Osteoblast (primary cell): Measurements from ENCODE around the gene RAI1. TPM values are rescaled to one million over a fixed set of nuclear protein-coding genes. Genes with fewer than 3 reads are reported as not detected.
A peak's percentile ranks its signal among the peaks of the same experiment; 100 is the strongest.

ENCODE experiments used
- DNase-seq: peaks from one replicate; pipeline ENCODE4 v3.0.0; 2011; ENCODE audit warnings: low spot score, mixed read lengths; ENCODE audit not compliant: insufficient read length; ENCODE audit errors: missing footprints
- H2AFZ ChIP-seq: 2 replicates; pipeline ENCODE4 v1.6.0; 2011; ENCODE audit warnings: mild to moderate bottlenecking, low read length
- H3K27ac ChIP-seq: 2 replicates; pipeline ENCODE4 v1.5.1; 2011; ENCODE audit warnings: mild to moderate bottlenecking, low read depth, low read length, moderate library complexity
- H3K27me3 ChIP-seq: 2 replicates; pipeline ENCODE4 v1.6.0; 2012; ENCODE audit warnings: mild to moderate bottlenecking, control low read depth, inconsistent platforms, low read length, moderate library complexity; ENCODE audit not compliant: insufficient read depth
- H3K36me3 ChIP-seq: 2 replicates; pipeline ENCODE4 v1.5.1; 2011; ENCODE audit warnings: mild to moderate bottlenecking, low read length, control low read depth, moderate library complexity; ENCODE audit not compliant: insufficient read depth
- H3K4me1 ChIP-seq: 2 replicates; pipeline ENCODE4 v1.5.1; 2011; ENCODE audit warnings: mild to moderate bottlenecking, low read length, control low read depth, moderate library complexity; ENCODE audit not compliant: insufficient read depth
- H3K4me2 ChIP-seq: 2 replicates; pipeline ENCODE4 v1.6.0; 2011; ENCODE audit warnings: mild to moderate bottlenecking, low read length; ENCODE audit not compliant: insufficient read depth
- H3K4me3 ChIP-seq: fragments of 200-600 bp; sonication (generic); 3 replicates; pipeline ENCODE4 v1.5.1; 2012; ENCODE audit warnings: mild to moderate bottlenecking, low read length, inconsistent platforms; ENCODE audit not compliant: insufficient read depth
- H3K79me2 ChIP-seq: 2 replicates; pipeline ENCODE4 v1.6.0; 2012; ENCODE audit warnings: mild to moderate bottlenecking, low read length, control low read depth, inconsistent platforms; ENCODE audit not compliant: insufficient read depth
- H3K9me3 ChIP-seq: 2 replicates; pipeline ENCODE4 v1.5.1; 2011; ENCODE audit warnings: low read depth, low read length, control low read depth
- H4K20me1 ChIP-seq: 2 replicates; pipeline ENCODE4 v1.6.0; 2012; ENCODE audit warnings: mild to moderate bottlenecking, low read length, control low read depth; ENCODE audit not compliant: insufficient read depth
- total RNA-seq: library from RNA; depleted of rRNA; stranded (reverse); fragments of >200 nt; gene quantifications from 2 replicates; pipeline ENCODE4 v1.2.3, GENCODE V29; 2012
- TF ChIP-seq, protein P1 (sequence below): IDR thresholded peaks from 2 replicates; pipeline ENCODE4 v1.5.1; 2011; ENCODE audit warnings: mild to moderate bottlenecking, low read depth, low read length, moderate library complexity; ENCODE audit errors: extremely low read depth

Gene RAI1
- total RNA-seq, 1 donor, result 15.6 TPM

DNA sequence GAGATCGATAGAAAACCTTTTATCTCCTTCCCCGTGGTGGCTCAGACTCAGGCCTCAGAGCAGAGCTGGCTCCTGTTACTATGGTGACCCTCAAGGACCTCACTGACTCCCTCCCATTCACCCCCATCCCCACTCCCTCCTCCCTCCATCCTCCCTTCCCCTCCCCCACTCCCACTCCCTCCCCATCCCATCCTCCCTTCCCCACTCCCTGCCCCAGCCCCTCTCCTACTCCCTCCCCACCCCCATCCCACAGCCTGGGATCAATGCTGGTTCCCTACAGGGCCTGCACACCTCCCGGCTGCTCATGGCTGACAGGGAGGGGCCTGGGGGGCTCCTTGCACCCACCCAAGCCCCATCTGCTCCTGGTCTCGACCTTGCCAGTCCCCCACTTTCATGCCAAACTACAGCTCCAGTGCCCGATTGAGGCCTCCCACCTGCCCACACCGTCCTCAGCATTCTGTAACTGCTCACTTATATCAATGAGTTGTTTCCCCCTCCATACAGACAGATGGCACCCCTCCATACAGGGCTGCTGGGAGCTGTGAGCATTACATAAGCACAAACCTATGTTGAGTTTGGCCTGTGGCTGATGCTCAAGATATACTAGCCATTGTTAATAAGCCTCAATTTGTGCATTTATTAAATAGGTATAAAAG, 11.6 kb upstream of the RAI1 start:
- Histone ChIP-seq H4K20me1 (no peaks in the 10 kb centered on the region), H3K4me1 (no peaks in the 10 kb centered on the region), H3K9me3 (no peaks in the 10 kb centered on the region), H3K27me3 (peaks cover 12% of the 10 kb centered on the region), H2AFZ (no peak overlapping the region), H3K27ac (no peak overlapping the region), H3K36me3 (no peaks in the 10 kb centered on the region), H3K79me2 (no peaks in the 10 kb centered on the region), H3K4me2 (no peak overlapping the region), H3K4me3 (no peak overlapping the region)
- DNase-seq, result peak; percentile 66
- TF ChIP-seq, protein P1, sequence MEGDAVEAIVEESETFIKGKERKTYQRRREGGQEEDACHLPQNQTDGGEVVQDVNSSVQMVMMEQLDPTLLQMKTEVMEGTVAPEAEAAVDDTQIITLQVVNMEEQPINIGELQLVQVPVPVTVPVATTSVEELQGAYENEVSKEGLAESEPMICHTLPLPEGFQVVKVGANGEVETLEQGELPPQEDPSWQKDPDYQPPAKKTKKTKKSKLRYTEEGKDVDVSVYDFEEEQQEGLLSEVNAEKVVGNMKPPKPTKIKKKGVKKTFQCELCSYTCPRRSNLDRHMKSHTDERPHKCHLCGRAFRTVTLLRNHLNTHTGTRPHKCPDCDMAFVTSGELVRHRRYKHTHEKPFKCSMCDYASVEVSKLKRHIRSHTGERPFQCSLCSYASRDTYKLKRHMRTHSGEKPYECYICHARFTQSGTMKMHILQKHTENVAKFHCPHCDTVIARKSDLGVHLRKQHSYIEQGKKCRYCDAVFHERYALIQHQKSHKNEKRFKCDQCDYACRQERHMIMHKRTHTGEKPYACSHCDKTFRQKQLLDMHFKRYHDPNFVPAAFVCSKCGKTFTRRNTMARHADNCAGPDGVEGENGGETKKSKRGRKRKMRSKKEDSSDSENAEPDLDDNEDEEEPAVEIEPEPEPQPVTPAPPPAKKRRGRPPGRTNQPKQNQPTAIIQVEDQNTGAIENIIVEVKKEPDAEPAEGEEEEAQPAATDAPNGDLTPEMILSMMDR, result no peak

DNA sequence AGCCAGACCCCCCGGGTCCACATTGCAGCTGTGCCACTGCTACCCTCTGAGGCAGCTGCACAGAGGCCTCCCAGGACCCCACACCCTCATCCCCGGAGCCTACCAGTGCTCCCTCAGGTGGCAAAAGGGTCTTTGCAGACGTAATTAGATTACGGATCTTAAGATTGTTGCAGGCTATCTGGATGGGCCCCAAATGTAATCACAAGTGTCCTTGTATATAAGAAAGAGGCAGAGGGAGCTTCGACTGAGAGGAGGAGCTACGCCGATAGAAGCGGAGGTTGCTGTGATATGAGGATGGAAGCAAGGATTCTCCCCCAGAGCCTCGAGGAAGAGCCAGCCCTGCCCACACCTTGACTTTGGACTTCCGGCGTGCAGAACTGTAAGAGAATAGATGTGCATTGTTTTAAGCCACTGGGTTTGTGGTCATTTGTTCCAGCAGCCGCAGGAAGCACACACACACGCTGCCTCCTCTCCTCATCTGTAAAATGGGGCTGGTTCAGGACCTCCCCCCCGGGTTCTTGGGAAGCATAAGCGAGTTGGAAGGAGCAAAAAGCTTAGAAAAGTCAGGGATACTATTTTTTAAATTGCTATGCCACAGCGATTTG, 10.5 kb upstream of the RAI1 start:
- no peaks in the 10 kb centered on the region for H4K20me1 ChIP-seq
- H3K4me2 ChIP-seq, result no peak overlapping the region
- TF ChIP-seq, protein P1, result no peak
- peaks cover 12% of the 10 kb centered on the region for H3K27me3 ChIP-seq
- H3K27ac ChIP-seq, result no peak overlapping the region
- no peak overlapping the region for H3K4me3 ChIP-seq
- H3K4me1 ChIP-seq, result no peaks in the 10 kb centered on the region
- no peak overlapping the region for H2AFZ ChIP-seq
- H3K79me2 ChIP-seq, result no peaks in the 10 kb centered on the region
- no peak for DNase-seq
- no peaks in the 10 kb centered on the region for H3K36me3 ChIP-seq
- H3K9me3 ChIP-seq, result no peaks in the 10 kb centered on the region

DNA sequence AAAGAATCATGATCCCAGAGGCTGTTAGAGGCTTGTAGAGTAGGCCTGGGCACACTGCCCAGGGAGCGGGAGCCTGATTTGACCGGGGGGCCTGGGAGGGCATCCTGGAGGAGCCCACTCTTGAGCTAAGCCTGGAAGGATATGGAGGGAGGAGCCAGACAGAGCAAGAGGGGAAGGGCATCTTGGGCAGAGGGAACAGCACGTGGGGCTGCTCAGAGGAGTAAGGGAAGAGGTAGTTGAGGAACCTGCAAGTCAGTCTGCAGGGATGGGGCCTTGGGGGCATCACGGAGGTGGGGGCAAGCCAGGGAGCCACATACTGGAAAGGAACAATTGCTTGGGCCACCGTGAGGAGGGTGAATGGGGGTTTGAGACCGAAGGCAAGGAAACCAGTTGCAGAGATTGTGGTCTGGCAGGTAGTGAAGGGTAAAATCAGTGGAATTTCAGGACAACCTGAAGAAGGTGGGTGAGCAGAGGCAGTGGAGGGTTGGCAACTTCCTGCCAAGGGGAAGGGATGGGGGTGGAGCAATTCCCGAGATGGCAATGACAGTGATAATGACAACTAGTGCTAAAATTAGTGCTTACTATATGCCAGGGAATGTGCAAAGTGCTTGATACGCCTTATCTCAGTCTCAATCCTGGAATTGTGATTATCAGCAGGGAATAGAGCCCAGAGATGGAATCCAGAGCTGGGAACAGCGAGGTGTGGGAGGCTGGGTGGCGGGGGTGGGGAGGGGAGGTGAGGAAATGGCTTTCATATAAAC, 9.7 kb upstream of the RAI1 start:
- H3K4me1 ChIP-seq, result peaks cover 3% of the 10 kb centered on the region
- no peak overlapping the region for H3K4me3 ChIP-seq
- H3K36me3 ChIP-seq, result no peaks in the 10 kb centered on the region
- H3K27ac ChIP-seq, result no peak overlapping the region
- H3K27me3 ChIP-seq, result peaks cover 12% of the 10 kb centered on the region
- H2AFZ ChIP-seq, result no peak overlapping the region
- no peaks in the 10 kb centered on the region for H3K79me2 ChIP-seq
- no peaks in the 10 kb centered on the region for H3K9me3 ChIP-seq
- DNase-seq, result no peak
- TF ChIP-seq, protein P1, result no peak
- no peak overlapping the region for H3K4me2 ChIP-seq
- no peaks in the 10 kb centered on the region for H4K20me1 ChIP-seq
